ENCODE results near the gene FAM219B. TPM values are rescaled to one million over a fixed set of nuclear protein-coding genes. Genes with fewer than 3 reads are reported as not detected.

Gene FAM219B
- polyA plus RNA-seq, 1 experiment, result 66.7 TPM

GRCh38 chr15:74873036-74873755 lies 33.5 kb downstream of the FAM219B start, which contains the start of gene SCAMP2:
TSS of gene SCAMP2 (minus strand) at chr15:74873365. CDS start at chr15:74873255, 110 bp downstream.
- Histone ChIP-seq H3K36me3 (ENCODE audit: control insufficient read depth, insufficient read depth, low read length) (peaks cover 1% of the 10 kb centered on the region; the same call in 1 of the 2 replicates), H3K27me3 (ENCODE audit: control insufficient read depth, insufficient read depth, low read length) (peaks cover 3% of the 10 kb centered on the region; the same call in 1 of the 2 replicates), H3K4me3 (ENCODE audit: low read depth, low read length) (peak within 1 kb of the TSS; percentile 85)
- DNase-seq (ENCODE audit: low read depth), result peak; percentile 59
- no peak for TF ChIP-seq CTCF (IDR thresholded peaks at IDR 0.05; ENCODE audit: insufficient read depth, low read depth, low read length)
- ChIA-PET CTCF (interaction anchor here (1.6 kb wide), 1 partner anchor 16 kb away, joined by 7 read pairs; the partner anchor contains the start of gene MPI), POLR2A (no interaction called here)

GRCh38 chr15:74872702-74873035 lies 34.0 kb downstream of the FAM219B start:
- DNase-seq (ENCODE audit: low read depth), result no peak
- peak overlapping the region; percentile 85 for H3K4me3 ChIP-seq (ENCODE audit: low read depth, low read length)
- H3K27me3 ChIP-seq (ENCODE audit: control insufficient read depth, insufficient read depth, low read length), result peaks cover 3% of the 10 kb centered on the region; the same call in 1 of the 2 replicates
- ChIA-PET POLR2A (no interaction called here), CTCF (interaction anchor here (1.6 kb wide), 1 partner anchor 16 kb away, joined by 7 read pairs; the partner anchor contains the start of gene MPI)
- H3K36me3 ChIP-seq (ENCODE audit: control insufficient read depth, insufficient read depth, low read length), result peaks cover 2% of the 10 kb centered on the region; the same call in 1 of the 2 replicates
- no peak for TF ChIP-seq CTCF (IDR thresholded peaks at IDR 0.05; ENCODE audit: insufficient read depth, low read depth, low read length)

- CTCF ChIA-PET, result interaction anchor here (0.7 to 3.5 kb wide), 6 partner anchors 12 to 363 kb away, joined by 3 to 10 read pairs (median 5); no protein-coding TSS in a partner anchor
- no peak for DNase-seq (ENCODE audit: low read depth)
- Histone ChIP-seq H3K36me3 (ENCODE audit: control insufficient read depth, insufficient read depth, low read length) (peaks cover 2% of the 10 kb centered on the region; the same call in 1 of the 2 replicates), H3K27me3 (ENCODE audit: control insufficient read depth, insufficient read depth, low read length) (no peaks in the 10 kb centered on the region), H3K4me3 (ENCODE audit: low read depth, low read length) (no peak overlapping the region)
- no peak for TF ChIP-seq CTCF (IDR thresholded peaks at IDR 0.05; ENCODE audit: insufficient read depth, low read depth, low read length)
- POLR2A ChIA-PET, result interaction anchor here (0.5 kb wide), 1 partner anchor 24 kb away, joined by 3 read pairs; no protein-coding TSS in a partner anchor
These were observed 36.0 kb downstream of the FAM219B start for GRCh38 chr15:74870436-74871215.

- CTCF ChIA-PET, result interaction anchor here (0.7 to 3.5 kb wide), 6 partner anchors 11 to 99 kb away, joined by 3 to 10 read pairs (median 4); no protein-coding TSS in a partner anchor
- no peak for TF ChIP-seq CTCF (IDR thresholded peaks at IDR 0.05; ENCODE audit: insufficient read depth, low read depth, low read length)
- peaks cover 2% of the 10 kb centered on the region; the same call in 1 of the 2 replicates for H3K36me3 ChIP-seq (ENCODE audit: control insufficient read depth, insufficient read depth, low read length)
- H3K4me3 ChIP-seq (ENCODE audit: low read depth, low read length), result no peak overlapping the region
- DNase-seq (ENCODE audit: low read depth), result no peak
- H3K27me3 ChIP-seq (ENCODE audit: control insufficient read depth, insufficient read depth, low read length), result no peaks in the 10 kb centered on the region
- POLR2A ChIA-PET, result interaction anchor here (0.5 to 0.6 kb wide), 3 partner anchors 14 to 664 kb away, joined by 3 to 5 read pairs (median 3); partner anchors contain the start of gene MPI
These were observed 36.8 kb downstream of the FAM219B start for GRCh38 chr15:74869726-74870407.
